K562 (cell line): ENCODE results near the gene FAM107B. TPM values are rescaled to one million over a fixed set of nuclear protein-coding genes. Genes with fewer than 3 reads are reported as not detected.

Experiments used
- ATAC-seq: fragments of 200-7000 bp; cut with Tn5 transposase; 3 replicates; pipeline ENCODE4 v1.9.1; 2020; ENCODE audit warnings: moderate library complexity
- BruUV-seq: library from RNA; stranded (reverse); fragments of 400-500 nt; replicated peaks from 2 replicates; lab custom pipeline; 2021; lab: Mats Ljungman, UMichigan
- CTCF ChIA-PET: fragments of 300-600 bp; formaldehyde crosslinking; extraction: SDS; loops from one replicate; lab custom pipeline; 2021; ENCODE audit warnings: low intra/inter-chr PET ratio; lab: Yijun Ruan, JAX
- POLR2A ChIA-PET: fragments of 300-600, 350-650 bp; sonication (Branson Sonifier 250); formaldehyde crosslinking; extraction: SDS; loops from one replicate; lab custom pipeline; 2021; ENCODE audit warnings: antibody characterized with exemption, inconsistent platforms; lab: Yijun Ruan, JAX
- DNase-seq, 4 experiments: peaks; one replicate each; pipeline versions ENCODE4 v3.0.0 to v3.0.0-alpha.2; 2011 to 2018; ENCODE audit warnings: low spot score in 3 of 4, mixed read lengths in 3 of 4; ENCODE audit errors: extremely low read depth in 1 of 4
- FAIRE-seq: peaks from 2 replicates; lab custom pipeline; 2011; peaks lifted over from hg19 to GRCh38; lab: Jason Lieb, UNC
- H2AFZ ChIP-seq: 2 replicates; pipeline ENCODE4 v1.6.0; 2011; ENCODE audit warnings: low read depth, low read length, control low read depth, inconsistent platforms
- H3K27ac ChIP-seq: fragments of 200-600 bp; 3 replicates; pipeline ENCODE4 v1.8.0; 2011; ENCODE audit warnings: low read depth, mild to moderate bottlenecking, control low read depth, inconsistent platforms, low read length, moderate library complexity, mixed read lengths; ENCODE audit errors: extremely low read depth
- H3K27me3 ChIP-seq, 2 experiments: fragments of 300-600 bp in 1 of 2; 2 replicates in 1 of 2; 3 replicates in 1 of 2; pipeline versions ENCODE4 v1.6.0 to v1.8.0; 2011; ENCODE audit warnings: inconsistent platforms in 2 of 2, low read length in 2 of 2, mild to moderate bottlenecking in 1 of 2, mixed read lengths in 1 of 2, moderate library complexity in 1 of 2; ENCODE audit not compliant: control insufficient read depth in 2 of 2, insufficient read depth in 2 of 2
- H3K36me3 ChIP-seq: fragments of 300-600 bp; 3 replicates; pipeline ENCODE4 v1.8.0; 2011; ENCODE audit warnings: mild to moderate bottlenecking, low read length, inconsistent platforms; ENCODE audit not compliant: control insufficient read depth, insufficient read depth
- H3K4me1 ChIP-seq, 2 experiments: fragments of 200-600 bp in 1 of 2; replicated peaks in 1 of 2; 2 replicates in 1 of 2; 3 replicates in 1 of 2; pipeline versions ENCODE4 v1.5.1 to v1.8.0; 2011; ENCODE audit warnings: inconsistent platforms in 2 of 2, low read length in 2 of 2, mild to moderate bottlenecking in 1 of 2, mixed read lengths in 1 of 2, moderate library complexity in 1 of 2; ENCODE audit not compliant: control insufficient read depth in 2 of 2, insufficient read depth in 2 of 2
- H3K4me2 ChIP-seq: 2 replicates; pipeline ENCODE4 v1.6.1; 2011; ENCODE audit warnings: low read length, control low read depth, inconsistent platforms, mixed read lengths; ENCODE audit not compliant: insufficient read depth
- H3K4me3 ChIP-seq: fragments of 200-600 bp; sonication (generic), shearing (Covaris generic); 2 replicates; pipeline ENCODE4 v1.5.1; 2016; ENCODE audit warnings: control low read depth, inconsistent platforms
- H3K79me2 ChIP-seq: fragments of 200-600 bp; 3 replicates; pipeline ENCODE4 v1.8.0; 2011; ENCODE audit warnings: low read length, inconsistent platforms; ENCODE audit not compliant: control insufficient read depth, insufficient read depth
- H3K9ac ChIP-seq, 2 experiments: 2 replicates each; pipeline versions ENCODE4 v1.6.0 to v1.6.1; 2011; ENCODE audit warnings: low read depth in 2 of 2, low read length in 2 of 2, control low read depth in 1 of 2, inconsistent platforms in 1 of 2, mild to moderate bottlenecking in 1 of 2, mixed read lengths in 1 of 2; ENCODE audit not compliant: insufficient read depth in 1 of 2
- H3K9me1 ChIP-seq: one replicate; pipeline ENCODE4 v1.6.0; 2011; ENCODE audit warnings: inconsistent platforms, mild to moderate bottlenecking, low read length, moderate library complexity; ENCODE audit not compliant: control insufficient read depth, insufficient read depth
- H3K9me3 ChIP-seq: replicated peaks from 2 replicates; pipeline ENCODE4 v1.5.1; 2011; ENCODE audit warnings: low read depth, low read length, inconsistent platforms; ENCODE audit not compliant: control insufficient read depth, insufficient read depth
- H4K20me1 ChIP-seq: replicated peaks from 2 replicates; pipeline ENCODE4 v1.6.1; 2011; ENCODE audit warnings: low read length, inconsistent platforms, mixed read lengths; ENCODE audit not compliant: control insufficient read depth, insufficient read depth
- CC2D1A ChIP-seq: fragments of 450-650 bp; IDR thresholded peaks from 2 replicates; pipeline ENCODE4 v1.6.1; 2017; ENCODE audit warnings: mild to moderate bottlenecking
- E2F6 ChIP-seq, 2 experiments: IDR thresholded peaks; 2 replicates each; pipeline ENCODE4 v1.6.1; 2011; ENCODE audit warnings: borderline replicate concordance in 1 of 2, control low read depth in 1 of 2, low read depth in 1 of 2, low read length in 1 of 2, mild to moderate bottlenecking in 1 of 2, mixed read lengths in 1 of 2, moderate library complexity in 1 of 2; ENCODE audit not compliant: insufficient read depth in 1 of 2, insufficient read length in 1 of 2, poor library complexity in 1 of 2, severe bottlenecking in 1 of 2; ENCODE audit errors: extremely low read depth in 1 of 2
- HDAC2 ChIP-seq: fragments of 450-650 bp; IDR thresholded peaks from 2 replicates; pipeline ENCODE4 v1.6.1; 2016; ENCODE audit warnings: mild to moderate bottlenecking
- HMG20B ChIP-seq: fragments of 250-450 bp; sonication (Bioruptor Pico); IDR thresholded peaks from 2 replicates; pipeline ENCODE4 v1.5.0; 2021; ENCODE audit warnings: mild to moderate bottlenecking
- KAT8 ChIP-seq: fragments of 450-650 bp; IDR thresholded peaks from 2 replicates; pipeline ENCODE4 v1.6.1; 2016; ENCODE audit warnings: low read depth, mild to moderate bottlenecking
- MLLT1 ChIP-seq, 2 experiments: fragments of 450-650 bp; IDR thresholded peaks; 2 replicates each; pipeline ENCODE4 v1.6.1; 2016
- OTX1 ChIP-seq: fragments of 450-650 bp; formaldehyde crosslinking; IDR thresholded peaks from 2 replicates; pipeline ENCODE4 v1.4.0; 2022; ENCODE audit warnings: mild to moderate bottlenecking
- PTTG1 ChIP-seq: fragments of 450-650 bp; IDR thresholded peaks from 2 replicates; pipeline ENCODE4 v1.6.1; 2016; ENCODE audit warnings: low read depth, mild to moderate bottlenecking, missing genetic modification characterization, missing compliant biosample characterization
- SMAD2 ChIP-seq: fragments of 150-350 bp; IDR thresholded peaks from 2 replicates; pipeline ENCODE4 v1.6.1; 2014; ENCODE audit warnings: low read depth, mild to moderate bottlenecking, low read length
- STAT5B ChIP-seq: fragments of 250-450 bp; sonication (Bioruptor Pico); IDR thresholded peaks from 2 replicates; pipeline ENCODE4 v1.8.0; 2021; ENCODE audit warnings: mild to moderate bottlenecking, inconsistent platforms
- ZC3H4 ChIP-seq: sonication (generic); formaldehyde crosslinking; IDR thresholded peaks from 2 replicates; pipeline ENCODE4 v1.9.0; 2021; ENCODE audit warnings: missing genetic modification reagents, borderline replicate concordance
- ZNF324 ChIP-seq: fragments of 250-450 bp; sonication (Bioruptor Pico); IDR thresholded peaks from 2 replicates; pipeline ENCODE4 v1.4.0; 2020; ENCODE audit warnings: mild to moderate bottlenecking
- WGBS: fragments of 100-300 bp; shearing (Covaris generic); methylation state at CpG from one replicate; pipeline ENCODE4 v1.1.6; 2016; ENCODE audit warnings: low coverage, mixed read lengths; ENCODE audit not compliant: insufficient coverage; ENCODE audit errors: missing lambda C conversion rate; 5-methylcytosine and 5-hydroxymethylcytosine counted together
- in situ Hi-C: fragments of 300-500 bp; cut with MboI; formaldehyde crosslinking; loops from 4 replicates; pipeline ENCODE4 v1.15.0; 2018; ENCODE audit warnings: inconsistent platforms, mixed read lengths
- intact Hi-C: fragments of 100-400 bp; cut with micrococcal nuclease; formaldehyde crosslinking; loops from 2 replicates; pipeline ENCODE4 v1.14.2; 2022
- polyA plus RNA-seq, 8 experiments: library from polyadenylated mRNA; depleted of rRNA in 4 of 8; stranded (reverse) in 5 of 8; unstranded in 3 of 8; fragments of >200 nt; fragmentation: Nextera tagmentation in 2 of 8; fragmentation: Illumina TruSeq in 1 of 8; extraction: Ambion mirVana in 2 of 8; extraction: Trizol in 1 of 8; gene quantifications; 2 replicates each; pipeline versions ENCODE4 v1.2.1 to v1.2.3, GENCODE V29; 2011 to 2014; ENCODE audit warnings: inconsistent platforms in 1 of 8, missing spikeins in 1 of 8
- total RNA-seq, 7 experiments: library from RNA; depleted of rRNA in 6 of 7; stranded (reverse); fragments of >200 nt in 6 of 7; fragmentation: Illumina TruSeq in 2 of 7; extraction: Trizol in 2 of 7; gene quantifications; 2 replicates each; pipeline versions ENCODE4 v1.2.1 to v1.2.3, GENCODE V29; 2011 to 2021; ENCODE audit warnings: low replicate concordance in 1 of 7

The FAM107B gene
- total and polyA plus RNA-seq, 9 of the 15 experiments (the other 6 are each of a cell fraction or from before 2014, with no cell fraction given): 0.40 to 2.8 (median 1.4) TPM

GRCh38 chr10:14654821-14655382 is 119.8 kb downstream of the FAM107B start:
- no peak for TF ChIP-seq HDAC2
- TF ChIP-seq STAT5B (CRISPR knock-in tag): no peak
- no peak for TF ChIP-seq OTX1 (CRISPR knock-in tag)
- no peak for TF ChIP-seq ZC3H4 (CRISPR knock-in tag)
- TF ChIP-seq SMAD2: no peak
- no peak for TF ChIP-seq KAT8
- no peak for TF ChIP-seq HMG20B
- TF ChIP-seq CC2D1A: no peak
- TF ChIP-seq PTTG1 (tag): no peak
- TF ChIP-seq MLLT1 (IDR thresholded peaks at IDR 0.05): no peak
- TF ChIP-seq ZNF324 (CRISPR knock-in tag): no peak
- TF ChIP-seq E2F6 (IDR thresholded peaks at IDR 0.05; ENCODE audit: borderline replicate concordance in 1 of 2, extremely low read depth in 1 of 2, insufficient read depth in 1 of 2, insufficient read length in 1 of 2, low read depth in 1 of 2, low read length in 1 of 2, poor library complexity in 1 of 2, severe bottlenecking in 1 of 2): no peak
- H3K4me2 ChIP-seq: no peak overlapping the region
- ChIA-PET CTCF (no interaction called here), POLR2A (no interaction called here)
- ATAC-seq: no peak
- no peak for FAIRE-seq
- in situ Hi-C loops (no loop called here), intact Hi-C loops (no loop called here)
- no peaks in the 10 kb centered on the region for H4K20me1 ChIP-seq
- no peaks in the 10 kb centered on the region for H3K9me3 ChIP-seq
- no peak overlapping the region for H2AFZ ChIP-seq
- H3K27me3 ChIP-seq: peaks cover 10 to 17% of the 10 kb centered on the region in 2 experiments; a peak in 3 of 5 replicates
- no peaks in the 10 kb centered on the region for H3K4me1 ChIP-seq
- no peak for DNase-seq
- H3K4me3 ChIP-seq: no peak overlapping the region
- H3K36me3 ChIP-seq: no peaks in the 10 kb centered on the region
- H3K79me2 ChIP-seq: no peaks in the 10 kb centered on the region
- no TSS peak for BruUV-seq
- no peaks in the 10 kb centered on the region for H3K9me1 ChIP-seq
- H3K27ac ChIP-seq: no peak overlapping the region
- 0% methylated on average over 3 of the region's 3 CpGs for WGBS
- no peak overlapping the region for H3K9ac ChIP-seq
